ENCODE measurements around the gene PRKCA.
A peak's percentile ranks its signal among the peaks of the same experiment; 100 is the strongest.

Gene PRKCA

GRCh38 chr17:66633317-66633965, 331.0 kb downstream of the PRKCA start:
- in situ Hi-C loops (cut with MboI; ENCODE audit: low sequenced_read_pairs): no loop called here
- Histone ChIP-seq H3K4me1 (no peaks in the 10 kb centered on the region), H3K36me3 (replicated peaks) (no peaks in the 10 kb centered on the region), H3K4me3 (no peak overlapping the region), H3K9me3 (no peaks in the 10 kb centered on the region), H3K27me3 (ENCODE audit: low read depth) (no peaks in the 10 kb centered on the region)
- no peak for DNase-seq (ENCODE audit: low spot score in 2 of 2)

- in situ Hi-C loops (cut with MboI; ENCODE audit: low sequenced_read_pairs): no loop called here
- no peaks in the 10 kb centered on the region for H3K27me3 ChIP-seq (ENCODE audit: low read depth)
- H3K4me1 ChIP-seq: no peaks in the 10 kb centered on the region
- no peak overlapping the region for H3K4me3 ChIP-seq
- no peaks in the 10 kb centered on the region for H3K9me3 ChIP-seq
- DNase-seq (ENCODE audit: low spot score in 2 of 2): no peak
- H3K36me3 ChIP-seq (replicated peaks): no peaks in the 10 kb centered on the region
Observed at GRCh38 chr17:66634193-66634592, 331.8 kb downstream of the PRKCA start.

GRCh38 chr17:66635386-66636045, 333.1 kb downstream of the PRKCA start:
- no peaks in the 10 kb centered on the region for H3K36me3 ChIP-seq (replicated peaks)
- no peaks in the 10 kb centered on the region for H3K27me3 ChIP-seq (ENCODE audit: low read depth)
- in situ Hi-C loops (cut with MboI; ENCODE audit: low sequenced_read_pairs): no loop called here
- H3K9me3 ChIP-seq: no peaks in the 10 kb centered on the region
- no peak for DNase-seq (ENCODE audit: low spot score in 2 of 2)
- no peak overlapping the region for H3K4me3 ChIP-seq
- no peaks in the 10 kb centered on the region for H3K4me1 ChIP-seq

GRCh38 chr17:66636111-66636510, 333.7 kb downstream of the PRKCA start:
- H3K4me1 ChIP-seq: no peaks in the 10 kb centered on the region
- H3K9me3 ChIP-seq: no peaks in the 10 kb centered on the region
- H3K4me3 ChIP-seq: no peak overlapping the region
- no peaks in the 10 kb centered on the region for H3K36me3 ChIP-seq (replicated peaks)
- in situ Hi-C loops (cut with MboI; ENCODE audit: low sequenced_read_pairs): no loop called here
- DNase-seq (ENCODE audit: low spot score in 2 of 2): no peak
- no peaks in the 10 kb centered on the region for H3K27me3 ChIP-seq (ENCODE audit: low read depth)

- Histone ChIP-seq H3K27me3 (ENCODE audit: low read depth) (no peaks in the 10 kb centered on the region), H3K9me3 (no peaks in the 10 kb centered on the region), H3K36me3 (replicated peaks) (no peaks in the 10 kb centered on the region), H3K4me3 (no peak overlapping the region), H3K4me1 (no peaks in the 10 kb centered on the region)
- in situ Hi-C loops (cut with MboI; ENCODE audit: low sequenced_read_pairs): no loop called here
- DNase-seq (ENCODE audit: low spot score in 2 of 2): no peak
Observed at GRCh38 chr17:66637491-66637890, 335.1 kb downstream of the PRKCA start.

GRCh38 chr17:66638707-66639479, 336.5 kb downstream of the PRKCA start:
- Histone ChIP-seq H3K36me3 (replicated peaks) (no peaks in the 10 kb centered on the region), H3K4me1 (no peaks in the 10 kb centered on the region), H3K9me3 (no peaks in the 10 kb centered on the region), H3K27me3 (ENCODE audit: low read depth) (no peaks in the 10 kb centered on the region), H3K4me3 (no peak overlapping the region)
- in situ Hi-C loops (cut with MboI; ENCODE audit: low sequenced_read_pairs): no loop called here
- DNase-seq (ENCODE audit: low spot score in 2 of 2): no peak

- in situ Hi-C loops (cut with MboI; ENCODE audit: low sequenced_read_pairs): no loop called here
Observed at GRCh38 chr17:66643815-66644710, 341.6 kb downstream of the PRKCA start.

GRCh38 chr17:66645259-66645658, 342.8 kb downstream of the PRKCA start:
- Histone ChIP-seq H3K9me3 (no peaks in the 10 kb centered on the region), H3K4me3 (no peak overlapping the region), H3K27me3 (ENCODE audit: low read depth) (no peaks in the 10 kb centered on the region), H3K36me3 (replicated peaks) (no peaks in the 10 kb centered on the region), H3K4me1 (no peaks in the 10 kb centered on the region)
- DNase-seq (ENCODE audit: low spot score in 2 of 2): no peak
- in situ Hi-C loops (cut with MboI; ENCODE audit: low sequenced_read_pairs): no loop called here

More at GRCh38 chr17:66643815-66644710, 341.6 kb downstream of the PRKCA start:
- peak; percentile 8 to 15 for DNase-seq (ENCODE audit: low spot score in 2 of 2)
- Histone ChIP-seq H3K27me3 (ENCODE audit: low read depth) (no peaks in the 10 kb centered on the region), H3K4me1 (no peaks in the 10 kb centered on the region), H3K4me3 (no peak overlapping the region), H3K36me3 (replicated peaks) (no peaks in the 10 kb centered on the region), H3K9me3 (no peaks in the 10 kb centered on the region)

GRCh38 chr17:66647391-66647983, 345.1 kb downstream of the PRKCA start:
- Histone ChIP-seq H3K4me3 (no peak overlapping the region), H3K9me3 (no peaks in the 10 kb centered on the region), H3K36me3 (replicated peaks) (no peaks in the 10 kb centered on the region), H3K27me3 (ENCODE audit: low read depth) (no peaks in the 10 kb centered on the region), H3K4me1 (no peaks in the 10 kb centered on the region)
- DNase-seq (ENCODE audit: low spot score in 2 of 2): no peak
- in situ Hi-C loops (cut with MboI; ENCODE audit: low sequenced_read_pairs): no loop called here

GRCh38 chr17:66649818-66650543, 347.6 kb downstream of the PRKCA start:
- Histone ChIP-seq H3K4me1 (no peaks in the 10 kb centered on the region), H3K4me3 (no peak overlapping the region), H3K9me3 (no peaks in the 10 kb centered on the region), H3K36me3 (replicated peaks) (no peaks in the 10 kb centered on the region), H3K27me3 (ENCODE audit: low read depth) (no peaks in the 10 kb centered on the region)
- in situ Hi-C loops (cut with MboI; ENCODE audit: low sequenced_read_pairs): no loop called here
- DNase-seq (ENCODE audit: low spot score in 2 of 2): no peak

- Histone ChIP-seq H3K4me1 (no peaks in the 10 kb centered on the region), H3K27me3 (ENCODE audit: low read depth) (no peaks in the 10 kb centered on the region), H3K4me3 (no peak overlapping the region), H3K36me3 (replicated peaks) (no peaks in the 10 kb centered on the region), H3K9me3 (no peaks in the 10 kb centered on the region)
- in situ Hi-C loops (cut with MboI; ENCODE audit: low sequenced_read_pairs): no loop called here
- DNase-seq (ENCODE audit: low spot score in 2 of 2): no peak
Observed at GRCh38 chr17:66650544-66650877, 348.1 kb downstream of the PRKCA start.

GRCh38 chr17:66652840-66653507, 350.6 kb downstream of the PRKCA start:
- H3K9me3 ChIP-seq: no peaks in the 10 kb centered on the region
- no peaks in the 10 kb centered on the region for H3K27me3 ChIP-seq (ENCODE audit: low read depth)
- no peaks in the 10 kb centered on the region for H3K4me1 ChIP-seq
- DNase-seq (ENCODE audit: low spot score in 2 of 2): no peak
- in situ Hi-C loops (cut with MboI; ENCODE audit: low sequenced_read_pairs): no loop called here
- H3K36me3 ChIP-seq (replicated peaks): no peaks in the 10 kb centered on the region
- H3K4me3 ChIP-seq: no peak overlapping the region
